GM21737 (cell line): Measurements from ENCODE around the gene PLA2R1.

Experiments
- ATAC-seq: cut with Tn5 transposase; IDR thresholded peaks from one replicate; pipeline ENCODE4 v1.9.1; 2021; ENCODE audit warnings: mild to moderate bottlenecking, moderate library complexity; ENCODE audit not compliant: unreplicated experiment

PLA2R1 gene

DNA sequence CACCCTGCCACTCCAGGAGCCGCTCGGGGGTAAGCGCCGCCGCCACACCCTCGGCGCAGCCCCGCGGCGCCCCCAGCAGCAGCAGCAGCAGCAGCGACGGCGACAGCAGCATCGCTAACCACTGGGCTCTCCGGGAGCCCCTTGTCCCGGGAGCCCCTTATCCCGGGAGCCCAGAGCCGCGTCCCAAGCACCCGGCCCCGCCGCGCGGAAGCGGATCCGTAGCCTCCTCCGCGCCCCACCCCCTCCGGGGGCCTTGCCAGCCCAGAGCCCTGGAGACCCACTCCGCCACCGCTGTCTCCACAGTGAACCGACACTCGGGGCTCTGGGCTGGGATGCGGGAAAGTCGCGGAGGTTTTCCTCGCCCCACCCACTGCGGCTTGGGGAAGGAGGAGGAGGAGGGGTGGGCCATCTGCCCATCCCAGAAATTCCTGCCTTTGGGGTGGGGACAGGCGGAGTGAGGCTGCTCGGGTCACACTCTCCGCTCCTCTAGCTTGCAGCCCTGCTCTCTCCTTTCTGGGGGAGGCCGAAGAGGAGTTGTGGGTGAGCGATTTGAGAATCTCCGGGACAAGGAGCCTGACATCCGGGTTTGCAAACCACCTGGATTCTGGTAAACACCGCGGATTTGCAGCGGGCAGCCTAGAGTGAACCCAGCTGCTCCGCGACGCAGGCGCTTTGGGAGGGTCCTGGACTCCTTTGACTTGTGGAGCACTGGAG, at the start of gene PLA2R1:
Gene PLA2R1 (minus strand): TSS at position 324 of the 714 bp plus-strand sequence. CDS start 212 bp downstream, at position 112.
- ATAC-seq = no peak

- no peak for ATAC-seq
These were observed 48.3 kb upstream of the PLA2R1 start for GRCh38 chr2:160110674-160111239.

DNA sequence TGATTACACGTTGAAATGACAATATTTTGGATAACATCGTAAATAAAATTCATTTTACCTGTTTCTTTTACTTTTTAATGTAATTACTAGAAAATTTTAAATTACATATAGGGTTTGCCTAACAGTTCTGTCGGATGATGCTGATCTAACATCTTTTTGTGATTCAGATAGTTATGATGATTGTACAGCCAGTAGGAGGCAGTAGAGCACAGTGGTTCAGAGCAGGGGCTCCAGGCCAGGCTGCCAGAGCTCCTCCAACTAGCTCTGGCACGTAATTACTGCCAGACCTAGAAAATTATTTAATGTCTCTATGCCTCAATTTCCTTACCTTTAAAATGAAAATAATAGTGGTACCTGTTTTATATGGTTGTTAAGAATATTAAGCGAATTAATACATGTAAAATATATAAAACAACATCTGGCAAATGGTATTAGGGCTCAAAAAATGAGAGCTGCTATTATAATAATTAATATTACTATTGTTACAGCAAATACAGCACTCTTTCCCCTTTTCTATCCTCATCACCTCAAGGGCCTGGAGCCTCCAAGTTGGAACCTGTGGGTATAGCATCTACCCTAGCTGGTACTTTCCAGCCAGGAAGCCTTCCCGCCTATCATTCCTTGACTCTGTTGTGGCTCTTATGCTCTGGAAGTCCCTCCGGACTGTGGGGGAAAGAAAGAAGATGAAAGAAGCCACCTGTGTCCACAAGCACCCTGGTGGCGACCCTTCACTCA, 47.7 kb upstream of the PLA2R1 start:
- ATAC-seq = peak; percentile 86

- ATAC-seq = no peak
These were observed 46.8 kb upstream of the PLA2R1 start for GRCh38 chr2:160109243-160109642.

DNA sequence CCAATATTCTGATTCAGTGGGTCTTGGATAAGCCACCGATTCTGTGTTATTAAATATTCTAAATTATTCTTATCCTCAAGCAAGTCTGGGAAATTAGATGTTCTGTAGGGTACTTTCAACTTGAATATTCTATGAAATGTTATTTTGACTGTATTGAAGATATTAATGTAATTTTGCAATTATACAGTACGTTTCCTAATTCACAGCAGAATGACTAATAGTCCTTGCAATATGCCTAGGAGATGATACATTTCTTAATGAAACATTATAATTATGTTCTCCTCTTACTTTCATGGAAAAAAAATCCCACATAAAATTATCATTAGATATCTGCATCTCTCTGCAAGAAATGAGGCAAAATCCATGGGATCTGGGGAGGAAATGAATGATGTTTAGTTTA, 46.2 kb upstream of the PLA2R1 start:
- ATAC-seq = no peak

- no peak for ATAC-seq
These were observed 43.0 kb upstream of the PLA2R1 start for GRCh38 chr2:160105366-160105765.

GRCh38 chr2:160104115-160104514, 41.7 kb upstream of the PLA2R1 start:
- no peak for ATAC-seq

DNA sequence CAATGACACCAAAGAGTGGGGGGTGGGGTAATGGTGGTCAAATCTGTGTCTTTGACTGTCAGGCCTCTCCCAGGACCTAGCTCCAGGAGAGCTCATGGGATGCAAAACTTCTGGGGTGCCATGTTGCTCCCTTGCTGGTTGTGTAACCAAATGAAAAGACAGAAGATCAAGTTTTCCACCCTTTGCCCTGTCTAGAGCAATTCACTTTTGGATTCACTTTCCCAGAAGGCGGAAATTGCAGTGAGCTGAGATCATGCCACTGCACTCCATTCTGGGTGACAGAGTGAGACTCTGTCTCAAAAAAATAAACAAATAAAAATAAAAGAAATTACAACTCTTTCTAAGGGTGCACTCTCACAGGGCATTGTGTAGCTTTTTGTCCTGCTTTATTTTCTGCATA, 34.9 kb upstream of the PLA2R1 start:
- no peak for ATAC-seq

- ATAC-seq = no peak
These were observed 34.0 kb upstream of the PLA2R1 start for GRCh38 chr2:160096409-160096808.

DNA sequence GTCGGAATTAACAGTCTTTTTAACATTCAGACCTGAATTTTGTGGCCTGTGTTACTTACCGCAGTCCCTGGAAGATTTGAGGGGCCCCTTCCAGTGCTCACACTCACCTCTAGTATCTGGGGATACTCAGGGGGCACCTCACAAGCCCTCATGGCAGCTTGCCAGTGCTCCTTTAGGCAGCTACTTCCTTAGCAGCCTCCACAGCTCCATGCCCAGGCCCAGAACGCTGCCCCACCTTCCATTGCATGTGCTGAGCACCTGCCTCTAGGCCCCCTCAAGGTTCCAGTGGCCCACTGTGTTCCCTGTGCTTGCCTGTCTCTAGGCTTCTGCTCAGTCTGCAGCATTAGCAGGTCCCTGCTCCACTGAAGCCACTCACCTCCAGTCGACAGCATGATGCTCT, 30.0 kb upstream of the PLA2R1 start:
- no peak for ATAC-seq

DNA sequence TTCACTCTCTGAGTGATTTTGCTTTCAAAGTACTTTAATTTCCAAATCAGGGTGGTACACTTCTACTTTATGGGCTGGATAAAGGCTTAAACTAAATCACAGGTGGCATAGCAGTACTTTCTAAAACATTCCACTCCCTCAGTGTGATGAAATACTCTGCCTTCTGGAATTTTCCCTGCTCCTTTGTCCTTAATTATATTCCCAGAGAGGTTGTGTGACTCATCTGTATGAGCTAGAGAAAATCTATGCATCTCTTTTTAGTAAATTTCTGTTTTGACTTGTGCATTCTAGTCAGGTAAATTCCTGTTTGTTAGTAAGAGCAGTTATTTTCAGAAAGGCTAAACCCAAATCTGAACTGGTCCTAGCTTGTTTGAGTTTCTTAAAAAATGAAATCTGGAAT, 29.0 kb upstream of the PLA2R1 start:
- no peak for ATAC-seq

- no peak for ATAC-seq
These were observed 25.7 kb upstream of the PLA2R1 start for GRCh38 chr2:160087854-160088745.

GRCh38 chr2:160085662-160086061, 23.2 kb upstream of the PLA2R1 start:
- ATAC-seq = no peak

GRCh38 chr2:160077912-160078810, 15.7 kb upstream of the PLA2R1 start:
- ATAC-seq = no peak

DNA sequence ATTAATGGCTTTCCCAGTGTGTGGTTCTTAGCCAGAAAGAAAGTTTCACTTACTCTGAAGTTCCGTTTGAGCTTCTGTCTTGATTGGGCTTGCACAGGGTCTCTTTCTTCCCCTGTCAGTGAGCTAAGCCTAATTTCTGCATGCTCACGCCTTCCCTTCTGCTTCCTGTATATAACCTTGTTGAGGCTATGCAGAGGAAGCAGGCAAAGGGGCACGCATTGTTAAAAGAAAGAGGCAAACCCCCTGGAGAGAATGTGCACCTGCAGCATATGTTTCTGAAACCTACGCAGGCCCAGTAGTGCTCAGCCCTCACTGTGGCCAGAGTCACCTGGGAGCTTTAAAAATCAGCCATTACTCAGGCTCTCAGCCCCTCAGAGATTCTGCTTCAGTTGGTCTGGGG, 14.5 kb upstream of the PLA2R1 start:
- no peak for ATAC-seq

- no peak for ATAC-seq
These were observed 13.8 kb upstream of the PLA2R1 start for GRCh38 chr2:160076241-160076640.

- ATAC-seq = no peak
These were observed 12.8 kb upstream of the PLA2R1 start for GRCh38 chr2:160075171-160075570.

GRCh38 chr2:160073284-160073888, 11.0 kb upstream of the PLA2R1 start:
- no peak for ATAC-seq

GRCh38 chr2:160068906-160069305, 6.5 kb upstream of the PLA2R1 start:
- ATAC-seq = no peak

GRCh38 chr2:160064916-160065315, 2.5 kb upstream of the PLA2R1 start:
- no peak for ATAC-seq
